Fibroblast of lung (primary cell): ENCODE data around the gene USP6.
"Not testable (repeated sequence)": the region's sequence is repeated elsewhere in the genome, so short reads cannot be mapped to it uniquely, and the experiment has no call there.

ENCODE experiments used
- CTCF ChIP-seq, 2 donors: IDR thresholded peaks in 1 of 2; conservative IDR thresholded peaks in 1 of 2; 1 replicate in 1 of 2; 2 replicates in 1 of 2; pipeline ENCODE4 v1.5.1; 2011 to 2012; ENCODE audit warnings: low read length in 2 of 2, control low read depth in 1 of 2, inconsistent platforms in 1 of 2, low read depth in 1 of 2, mild to moderate bottlenecking in 1 of 2
- EZH2 ChIP-seq: IDR thresholded peaks from 2 replicates; pipeline ENCODE4 v1.5.1; 2012; ENCODE audit warnings: low read length, control low read depth, mild to moderate bottlenecking; ENCODE audit errors: missing control alignments

DNA sequence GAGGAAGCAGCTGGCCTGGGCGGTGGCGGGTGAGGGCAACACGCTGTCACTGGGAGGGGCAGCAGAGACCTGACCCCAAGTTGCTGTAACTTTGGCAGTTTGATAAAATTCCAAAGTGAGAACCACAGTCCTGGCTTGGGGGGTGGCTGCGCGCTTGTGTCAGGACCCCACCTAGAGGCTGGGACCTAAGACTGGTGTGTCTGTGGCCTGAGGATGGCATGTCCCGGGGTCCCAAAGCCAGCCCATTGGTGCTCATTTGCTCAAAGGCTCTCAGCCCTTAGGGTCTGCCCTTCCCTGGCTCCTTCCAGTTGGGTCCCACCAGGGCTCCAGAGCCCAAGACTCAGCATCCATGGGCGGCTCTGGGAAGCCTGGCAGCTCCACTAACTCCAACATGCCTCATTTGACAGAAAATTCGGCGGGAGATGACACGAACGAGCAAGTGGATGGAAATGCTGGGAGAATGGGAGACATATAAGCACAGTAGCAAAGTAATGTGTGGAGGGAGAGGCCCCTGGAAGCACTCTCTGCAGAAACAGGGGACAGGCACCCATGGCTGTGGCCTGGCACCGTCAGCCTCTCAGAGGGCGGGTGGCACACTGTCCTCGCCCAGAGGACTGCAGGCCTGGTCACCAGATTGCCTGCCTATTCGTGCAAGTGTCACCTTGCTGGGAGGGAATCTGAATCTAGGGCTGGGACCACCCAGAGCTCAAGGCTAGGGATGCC lies 16.8 kb downstream of the USP6 start:
- not testable (repeated sequence) for TF ChIP-seq CTCF (conservative IDR thresholded peaks at IDR 0.05 in 1 of 2, IDR thresholded peaks at IDR 0.05 in 1 of 2; ENCODE audit: low read depth in 1 of 2, low read length in 2 of 2); EZH2
